Stimulated activated CD8-positive, alpha-beta memory T cell treated with anti-CD3 and anti-CD28 coated beads, Interleukin-7, amount 100 ng/mL, for 24 hours (primary cell): ENCODE data around the gene LRRC4B.
"Not testable (repeated sequence)": the region's sequence is repeated elsewhere in the genome, so short reads cannot be mapped to it uniquely, and the experiment has no call there.

ENCODE experiments used
- DNase-seq: peaks from one replicate; pipeline ENCODE4 v3.0.0-alpha.2; 2020; ENCODE audit warnings: low read depth

LRRC4B gene

GRCh38 chr19:50485284-50485955 lies 82.8 kb downstream of the LRRC4B start:
- no peak for DNase-seq

- no peak for DNase-seq
These were observed 85.3 kb downstream of the LRRC4B start for GRCh38 chr19:50482916-50483315.

- DNase-seq: no peak
These were observed 85.9 kb downstream of the LRRC4B start for GRCh38 chr19:50482271-50482855.

GRCh38 chr19:50481351-50482149 lies 86.7 kb downstream of the LRRC4B start:
- DNase-seq: no peak

- DNase-seq: no peak
These were observed 87.7 kb downstream of the LRRC4B start for GRCh38 chr19:50480281-50481111.

GRCh38 chr19:50479761-50480251 lies 88.4 kb downstream of the LRRC4B start:
- no peak for DNase-seq

GRCh38 chr19:50478901-50479715 lies 89.1 kb downstream of the LRRC4B start:
- no peak for DNase-seq

GRCh38 chr19:50477751-50478515 lies 90.3 kb downstream of the LRRC4B start:
- DNase-seq: no peak

GRCh38 chr19:50476907-50477238 lies 91.4 kb downstream of the LRRC4B start:
- DNase-seq: no peak

- DNase-seq: peak; percentile 83
These were observed 91.9 kb downstream of the LRRC4B start, which contains the start of the genes EMC10 and GARIN5A for GRCh38 chr19:50476224-50476906. Gene EMC10, plus strand, starts transcription at chr19:50476507. Its CDS starts 38 bp downstream, at chr19:50476545. Gene GARIN5A, minus strand, starts transcription at chr19:50476848. Its CDS starts 460 bp downstream, at chr19:50476388.

GRCh38 chr19:50475736-50476223 lies 92.5 kb downstream of the LRRC4B start:
- DNase-seq: no peak

GRCh38 chr19:50475101-50475568 lies 93.1 kb downstream of the LRRC4B start:
- DNase-seq: no peak

- not testable (repeated sequence) for DNase-seq
These were observed 94.9 kb downstream of the LRRC4B start for GRCh38 chr19:50473336-50473735.

GRCh38 chr19:50468818-50469217 lies 99.4 kb downstream of the LRRC4B start:
- DNase-seq: no peak

- DNase-seq: no peak
These were observed 100.7 kb downstream of the LRRC4B start for GRCh38 chr19:50467566-50467965.
